ENCODE results near the gene MATCAP1.
A peak's percentile ranks its signal among the peaks of the same experiment; 100 is the strongest.

MATCAP1 gene

DNA sequence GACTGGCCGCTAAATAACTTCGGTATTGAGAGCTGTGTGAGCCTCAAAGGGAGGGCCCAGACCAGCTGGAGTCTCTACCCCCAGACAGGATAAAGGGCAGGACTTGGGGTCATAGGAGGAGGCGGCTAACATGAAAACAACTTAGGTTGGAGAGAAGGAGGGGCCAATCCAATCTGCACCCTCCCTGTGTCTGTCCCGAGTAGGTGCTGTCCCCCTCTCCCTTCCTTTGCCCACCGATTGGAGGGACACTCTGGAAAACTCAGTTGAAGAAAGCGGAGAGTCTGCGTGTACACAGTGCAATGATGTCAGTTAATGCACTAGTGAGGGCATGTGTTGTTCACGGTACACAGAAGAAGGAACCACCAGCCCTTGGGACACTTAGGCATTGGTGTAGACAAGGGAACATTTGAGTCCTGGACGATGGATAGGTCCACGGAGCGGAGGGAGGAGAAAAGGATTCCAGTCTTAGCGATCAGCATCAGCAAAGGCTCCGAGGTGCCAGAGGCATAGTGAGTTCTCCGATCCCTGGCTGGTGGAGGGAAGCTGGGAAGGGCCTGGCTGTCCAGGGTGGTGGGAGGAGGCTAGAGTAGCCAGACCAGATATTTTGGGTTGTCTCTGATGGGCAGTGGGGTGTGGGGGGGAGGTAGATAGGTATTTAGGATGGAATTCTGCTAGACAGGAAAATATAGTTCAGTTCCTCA lies 12.7 kb downstream of the MATCAP1 start:
- no peak for DNase-seq (ENCODE audit: low spot score)

DNA sequence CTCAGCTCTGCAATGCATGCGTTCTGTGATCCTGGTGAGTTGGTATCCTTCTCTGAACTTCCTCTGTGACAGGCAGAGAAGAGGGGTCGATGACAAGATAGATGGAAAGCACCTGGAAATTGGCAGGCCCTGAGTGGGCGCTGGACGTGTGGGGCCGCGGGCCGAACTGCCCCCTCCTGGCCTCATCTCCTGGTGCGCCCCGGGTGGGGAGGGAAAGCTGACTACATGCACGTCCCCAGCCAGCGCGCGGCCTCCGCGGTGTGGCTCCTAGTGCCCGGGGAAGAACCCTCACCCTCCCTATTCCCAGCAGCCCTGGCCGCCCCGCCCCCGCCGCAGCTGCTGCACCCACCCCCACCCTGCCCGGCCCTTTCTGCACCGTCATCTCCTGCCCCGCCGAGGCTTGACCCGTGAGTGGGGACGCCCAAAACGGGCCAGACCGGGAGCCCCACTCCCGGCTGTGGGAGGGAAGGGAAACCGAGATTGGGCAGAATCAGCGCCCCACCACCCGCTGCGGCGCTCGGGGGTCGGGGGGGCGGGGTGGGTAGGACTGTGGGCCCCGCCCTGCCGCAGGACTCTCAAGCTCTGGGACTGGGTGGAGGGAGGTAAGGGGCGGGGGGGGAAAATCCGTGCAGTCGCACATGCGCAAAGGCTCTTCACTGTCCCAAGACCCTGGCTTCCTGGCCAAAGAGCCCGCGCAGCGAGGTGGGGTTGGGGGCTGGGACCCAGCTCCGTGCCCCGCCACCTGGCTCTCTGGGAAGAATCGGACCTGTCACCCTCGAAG lies 13.4 kb downstream of the MATCAP1 start, which contains the start of gene NOL3:
Gene NOL3, plus strand, starts transcription at position 371 of the 781 bp plus-strand sequence.
- DNase-seq (ENCODE audit: low spot score): peak; percentile 95

DNA sequence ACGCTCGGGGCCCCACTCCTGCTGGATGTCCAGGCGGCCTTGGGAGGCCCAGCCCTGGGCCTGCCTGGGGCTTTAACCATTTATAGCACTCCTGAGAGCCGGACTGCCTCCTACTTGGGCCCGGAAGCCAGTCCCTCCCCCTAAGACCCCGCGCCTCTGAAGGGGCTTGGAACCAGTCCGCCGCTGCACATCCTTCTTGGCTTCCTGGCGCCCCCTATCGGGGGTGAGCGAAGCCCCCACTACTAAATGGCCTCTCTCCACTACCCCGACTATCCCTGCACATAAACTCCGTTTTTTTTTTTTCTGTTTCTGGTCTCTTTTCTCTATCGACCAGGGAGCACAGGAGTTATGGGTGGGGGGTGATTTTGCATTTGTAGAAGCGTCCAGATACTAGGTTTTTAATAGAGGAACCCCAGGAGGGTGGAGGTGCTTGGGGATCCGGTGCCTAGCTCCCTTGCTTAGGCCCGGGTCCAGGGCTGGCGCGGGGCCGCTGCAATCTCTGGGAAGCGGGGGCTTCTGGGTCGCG lies 14.1 kb downstream of the MATCAP1 start:
- peak; percentile 67 for DNase-seq (ENCODE audit: low spot score)

DNA sequence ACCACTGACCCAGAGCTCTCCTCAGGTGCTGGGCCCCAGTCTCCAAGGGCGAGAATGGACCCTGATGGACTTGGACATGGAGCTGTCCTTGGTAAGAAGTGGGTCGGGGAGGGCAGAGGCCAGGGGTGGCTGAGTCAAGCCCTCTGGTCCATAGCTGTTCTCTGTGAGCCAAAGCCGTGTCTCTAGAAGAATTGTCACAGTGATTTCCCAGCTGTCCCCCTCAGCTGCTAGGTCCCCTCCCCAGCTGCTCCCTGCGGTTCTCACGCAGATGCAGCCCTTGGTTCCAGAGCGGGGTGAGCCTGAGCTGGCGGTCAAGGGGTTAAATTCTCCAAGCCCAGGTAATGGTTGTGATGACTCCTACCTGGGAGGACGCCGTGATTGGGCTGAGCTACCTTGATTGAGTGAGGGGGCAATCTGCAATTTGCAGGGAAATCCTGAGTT lies 14.7 kb downstream of the MATCAP1 start:
- no peak for DNase-seq (ENCODE audit: low spot score)

DNA sequence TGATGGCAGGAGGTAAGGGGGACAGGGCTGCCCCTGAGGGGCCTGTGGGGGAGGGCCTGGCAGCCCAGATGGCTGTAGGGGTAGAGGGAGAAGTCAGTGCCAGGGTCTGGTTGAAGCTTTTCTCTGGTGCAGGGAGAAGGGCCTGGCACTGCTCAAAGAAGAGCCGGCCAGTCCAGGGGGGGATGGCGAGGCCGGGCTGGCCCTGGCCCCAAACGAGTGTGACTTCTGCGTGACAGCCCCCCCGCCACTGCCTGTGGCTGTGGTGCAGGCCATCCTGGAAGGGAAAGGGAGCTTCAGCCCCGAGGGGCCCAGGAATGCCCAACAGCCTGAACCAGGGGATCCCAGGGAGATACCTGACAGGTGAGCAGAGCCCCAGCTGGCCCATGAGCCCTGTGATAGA lies 16.2 kb downstream of the MATCAP1 start:
- DNase-seq (ENCODE audit: low spot score): no peak

DNA sequence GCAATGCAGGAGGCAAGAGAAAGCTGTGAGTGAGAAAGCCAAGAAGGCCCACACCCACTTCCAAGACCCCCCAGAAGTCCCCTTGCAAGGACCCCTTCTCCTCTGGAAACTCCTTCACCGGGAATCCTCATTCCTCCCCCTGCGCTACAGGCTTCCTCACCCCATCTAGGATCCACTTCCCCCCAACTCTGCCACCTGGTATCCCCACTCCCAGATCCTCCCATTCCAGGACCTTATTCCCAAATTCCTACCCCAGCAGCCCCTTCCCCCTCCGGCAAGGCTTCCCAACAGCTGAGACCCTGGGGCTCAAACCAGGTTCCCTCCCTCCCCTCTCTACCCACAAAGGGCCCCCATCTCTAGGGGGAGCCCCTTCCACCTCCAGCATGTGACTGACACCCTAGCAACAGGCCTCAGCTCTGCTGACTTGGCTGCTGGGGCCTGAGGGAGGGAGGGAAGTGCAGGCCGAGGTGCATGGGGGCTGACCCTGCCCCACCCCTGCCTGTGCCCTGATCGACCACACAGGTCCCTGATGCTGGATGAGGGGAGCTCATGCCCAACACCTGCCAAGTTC lies 17.1 kb downstream of the MATCAP1 start:
- no peak for DNase-seq (ENCODE audit: low spot score)

DNA sequence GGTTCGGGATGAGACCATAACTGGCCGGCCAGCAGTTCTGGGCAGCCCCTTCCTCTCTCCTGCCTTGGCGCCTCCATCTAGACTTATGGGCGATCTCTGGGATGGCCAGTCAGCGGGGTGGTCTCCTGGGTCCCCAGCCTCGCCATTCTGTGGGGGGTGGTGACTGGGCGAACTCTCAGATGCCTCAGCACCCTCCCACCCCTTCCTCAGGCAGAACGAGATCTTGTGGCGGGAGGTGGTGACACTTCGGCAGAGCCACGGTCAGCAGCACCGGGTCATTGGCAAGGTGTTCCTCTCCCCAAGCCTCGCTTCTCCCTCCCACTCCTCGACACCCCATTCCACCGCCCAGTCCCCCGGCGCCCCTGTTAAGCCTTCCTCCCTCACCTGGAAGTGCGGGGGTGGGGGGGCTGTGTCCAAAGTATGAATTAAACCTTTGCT lies 17.6 kb downstream of the MATCAP1 start:
- DNase-seq (ENCODE audit: low spot score): no peak

DNA sequence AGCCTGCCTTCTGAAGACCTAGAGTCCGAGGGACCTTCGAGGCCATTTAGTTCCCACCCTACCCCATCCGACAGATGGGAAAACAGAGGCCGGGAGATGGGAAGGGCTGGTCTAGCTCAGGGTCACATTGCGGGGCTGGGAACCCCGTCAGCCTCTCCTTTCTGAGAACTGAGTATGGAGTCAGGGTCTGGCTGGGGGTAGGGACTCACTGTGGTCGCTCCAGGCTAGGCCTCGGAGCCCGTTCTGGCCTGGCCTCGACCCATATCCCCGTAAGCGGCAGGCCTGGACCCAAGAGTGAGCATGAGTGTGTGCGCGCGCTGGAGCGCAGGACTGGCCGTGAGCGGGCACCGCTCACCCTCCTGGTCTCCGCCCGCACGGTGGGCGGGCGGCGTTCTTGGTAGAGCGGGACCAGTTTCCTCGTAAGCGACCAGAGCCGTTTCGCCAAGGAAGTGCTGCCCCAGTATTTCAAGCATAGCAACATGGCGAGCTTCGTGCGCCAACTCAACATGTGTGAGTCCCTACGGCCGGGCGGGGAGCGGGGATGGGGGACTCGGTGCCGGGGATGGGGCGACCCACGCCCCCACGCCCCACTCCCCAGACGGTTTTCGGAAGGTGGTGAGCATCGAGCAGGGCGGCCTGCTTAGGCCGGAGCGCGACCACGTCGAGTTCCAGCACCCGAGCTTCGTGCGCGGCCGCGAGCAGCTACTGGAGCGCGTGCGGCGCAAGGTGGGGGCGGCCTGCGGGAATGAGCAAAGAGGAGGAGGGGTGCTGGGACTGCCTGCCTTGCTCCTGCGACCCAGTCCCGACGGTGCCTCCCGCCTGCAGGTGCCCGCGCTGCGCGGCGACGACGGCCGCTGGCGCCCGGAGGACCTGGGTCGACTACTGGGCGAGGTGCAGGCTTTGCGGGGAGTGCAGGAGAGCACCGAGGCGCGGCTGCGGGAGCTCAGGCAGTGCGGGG lies 18.4 kb downstream of the MATCAP1 start:
- no peak for DNase-seq (ENCODE audit: low spot score)

DNA sequence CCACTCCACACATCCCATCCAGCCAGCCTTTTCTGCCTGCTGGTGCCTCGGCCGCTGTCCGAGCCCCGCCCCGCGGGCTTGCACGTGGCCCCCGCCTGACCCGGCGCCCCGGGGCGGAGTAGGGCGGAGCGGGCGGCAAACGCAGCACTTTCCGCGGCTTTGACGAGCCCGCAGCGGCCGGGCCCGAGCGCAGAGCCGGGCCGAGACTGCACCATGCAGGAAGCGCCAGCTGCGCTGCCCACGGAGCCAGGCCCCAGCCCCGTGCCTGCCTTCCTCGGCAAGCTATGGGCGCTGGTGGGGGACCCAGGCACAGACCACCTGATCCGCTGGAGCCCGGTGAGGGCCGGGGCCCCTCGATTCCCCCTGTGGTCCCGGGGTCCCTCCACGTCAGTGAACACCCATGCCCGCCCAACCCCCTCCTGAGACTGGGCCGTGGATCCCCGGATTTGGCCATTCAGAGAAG lies 19.1 kb downstream of the MATCAP1 start, which contains the start of gene HSF4:
Gene HSF4, plus strand, starts transcription at position 147 of the 463 bp plus-strand sequence. Its CDS starts 67 bp downstream, at position 214.
- DNase-seq (ENCODE audit: low spot score): no peak

DNA sequence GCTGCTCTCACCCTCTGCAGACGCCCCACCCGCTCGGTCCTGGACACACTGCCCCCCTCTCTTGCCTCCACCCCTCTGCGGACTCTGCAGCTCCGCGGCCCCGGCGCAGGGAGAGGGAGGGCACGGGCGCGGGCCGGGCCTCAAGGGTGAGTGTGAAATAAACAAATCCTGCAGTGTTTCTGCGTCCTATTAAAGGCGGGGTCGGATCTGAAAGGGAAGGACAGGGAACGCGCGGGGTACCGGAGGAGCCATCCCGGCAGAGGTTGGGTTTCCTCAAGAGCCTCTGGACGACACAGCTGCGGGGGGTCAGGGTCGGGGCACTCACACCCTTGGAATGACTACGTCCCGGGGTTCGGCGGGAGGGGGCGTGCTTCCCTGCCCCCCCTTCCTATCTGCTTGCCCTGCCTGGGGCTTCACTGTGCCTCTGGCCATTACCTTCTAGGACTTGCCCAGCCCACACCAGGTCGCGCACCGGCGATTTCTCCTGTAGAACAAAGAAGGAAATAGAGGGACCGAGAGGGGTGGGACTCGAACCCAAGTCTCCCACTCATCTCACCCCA lies 19.7 kb downstream of the MATCAP1 start:
- no peak for DNase-seq (ENCODE audit: low spot score)

DNA sequence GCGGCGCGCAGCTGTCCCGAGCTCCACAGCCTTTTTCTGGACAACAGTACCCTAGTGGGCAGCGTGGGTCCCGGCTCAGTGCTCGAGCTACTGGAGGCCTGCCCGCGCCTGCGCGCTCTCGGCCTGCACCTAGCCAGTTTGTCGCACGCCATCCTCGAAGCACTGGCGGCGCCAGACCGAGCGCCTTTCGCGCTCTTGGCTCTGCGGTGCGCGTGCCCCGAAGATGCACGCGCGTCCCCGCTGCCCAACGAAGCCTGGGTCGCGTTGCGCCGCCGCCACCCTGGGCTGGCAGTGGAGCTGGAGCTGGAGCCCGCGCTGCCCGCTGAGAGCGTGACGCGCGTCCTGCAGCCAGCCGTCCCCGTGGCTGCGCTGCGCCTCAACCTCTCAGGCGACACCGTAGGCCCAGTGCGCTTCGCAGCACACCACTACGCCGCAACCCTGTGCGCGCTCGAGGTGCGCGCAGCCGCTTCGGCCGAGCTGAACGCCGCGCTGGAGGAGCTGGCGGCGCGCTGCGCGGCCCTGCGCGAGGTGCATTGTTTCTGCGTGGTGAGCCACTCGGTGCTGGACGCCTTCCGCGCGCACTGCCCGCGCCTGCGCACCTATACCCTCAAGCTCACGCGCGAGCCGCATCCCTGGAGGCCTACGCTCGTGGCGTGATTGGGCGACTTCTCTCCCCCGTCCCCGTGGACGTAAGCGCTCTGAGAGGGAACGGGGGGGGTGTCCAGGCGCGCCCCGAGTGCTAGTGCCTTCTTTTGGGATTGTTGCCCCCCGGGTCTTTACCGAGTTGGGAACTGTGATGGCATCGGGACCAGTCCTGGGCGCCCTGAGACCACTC lies 20.4 kb downstream of the MATCAP1 start:
- DNase-seq (ENCODE audit: low spot score): no peak

DNA sequence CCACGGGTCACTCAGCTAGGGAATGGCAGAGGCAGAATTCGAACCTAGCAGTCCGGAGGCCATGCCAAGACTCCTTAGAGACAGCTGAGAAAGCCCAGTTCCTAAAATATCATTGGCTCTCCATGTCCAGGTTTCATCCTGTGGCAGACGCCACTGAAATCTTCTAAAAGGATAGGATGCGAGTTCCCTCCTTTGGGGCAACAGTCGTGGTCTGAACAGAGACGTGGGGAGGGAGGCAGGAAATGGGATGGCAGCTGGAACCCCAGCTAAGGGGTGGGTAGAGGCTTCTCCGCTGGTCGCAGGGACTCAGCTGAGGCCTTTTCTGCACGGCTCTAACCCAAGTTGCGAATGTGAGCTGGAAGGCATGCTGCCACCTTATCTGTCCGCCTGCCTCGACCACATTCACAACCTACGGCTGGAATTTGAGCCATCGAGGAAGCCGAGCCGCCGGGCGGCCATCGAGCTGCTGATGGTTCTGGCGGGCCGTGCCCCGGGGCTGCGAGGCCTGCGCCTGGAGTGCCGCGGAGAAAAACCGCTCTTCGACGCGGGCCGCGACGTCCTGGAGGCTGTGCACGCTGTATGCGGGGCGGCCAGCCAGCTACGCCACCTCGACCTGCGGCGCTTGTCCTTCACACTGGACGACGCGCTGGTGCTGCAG lies 21.1 kb downstream of the MATCAP1 start:
- no peak for DNase-seq (ENCODE audit: low spot score)

DNA sequence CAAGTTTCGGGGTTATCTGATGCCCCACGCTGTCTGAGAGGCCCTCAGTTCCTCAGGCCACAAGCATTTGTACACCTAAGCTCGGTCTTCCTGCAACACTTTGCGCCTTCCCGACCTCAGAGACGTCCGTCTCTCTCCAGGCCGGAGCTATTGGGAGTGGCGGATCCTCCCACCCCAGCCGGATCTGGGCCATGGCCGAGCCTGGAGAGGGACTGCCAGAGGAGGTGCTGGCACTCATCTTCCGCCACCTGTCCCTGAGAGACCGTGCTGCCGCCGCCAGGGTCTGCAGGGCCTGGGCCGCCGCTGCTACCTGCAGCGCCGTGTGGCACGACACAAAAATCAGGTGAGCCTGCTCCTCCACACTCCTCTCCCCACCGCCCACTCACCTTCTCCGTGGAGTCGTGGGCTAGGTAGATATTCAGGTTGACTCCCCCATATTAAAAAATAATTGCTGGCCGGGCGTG lies 22.1 kb downstream of the MATCAP1 start:
- no peak for DNase-seq (ENCODE audit: low spot score)

DNA sequence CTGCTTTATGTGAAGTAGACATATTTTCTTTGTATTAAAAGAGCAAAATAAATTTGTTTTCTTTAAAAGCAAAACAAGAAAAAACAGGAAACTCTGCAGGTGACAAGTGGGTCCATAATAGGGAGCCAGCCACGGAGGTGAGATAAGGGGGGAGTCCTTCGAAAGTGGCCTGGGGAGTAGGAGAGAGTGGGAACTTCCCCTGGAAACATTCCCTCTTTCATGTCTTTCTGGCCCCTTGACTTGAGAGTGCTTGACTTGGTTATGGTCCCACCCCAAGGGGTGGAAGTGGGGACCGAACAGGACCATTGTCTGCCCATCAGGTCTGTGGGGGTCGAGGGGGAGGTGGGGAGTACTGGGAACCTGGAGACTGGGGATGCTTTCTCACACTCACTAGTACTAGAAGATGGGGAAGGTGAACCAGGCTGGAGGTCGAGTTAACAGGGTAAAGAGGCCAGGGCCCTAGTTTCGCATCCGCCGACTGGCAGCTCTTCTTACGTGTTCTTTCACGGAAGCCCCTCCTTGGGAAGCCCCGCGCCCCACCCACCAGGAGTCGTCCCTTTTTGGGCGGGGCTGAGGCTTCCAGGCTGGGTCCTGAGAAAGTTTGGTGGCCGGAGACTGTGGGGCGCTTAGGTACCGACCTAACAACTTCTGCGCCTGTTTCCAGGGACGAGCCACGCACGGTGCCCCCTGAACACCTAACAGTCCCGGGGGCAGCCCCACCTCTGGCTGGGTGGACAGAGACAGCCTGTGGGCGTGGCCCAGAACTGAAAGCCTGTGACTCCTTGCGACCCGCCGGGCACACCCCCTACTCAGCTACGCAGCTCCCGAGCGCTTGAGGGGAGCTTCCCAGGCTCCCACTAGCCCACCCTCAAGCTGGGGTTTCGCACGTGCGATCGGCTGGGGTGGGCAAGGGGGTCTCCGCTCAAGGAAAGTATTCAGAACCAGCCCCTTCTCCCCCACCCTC lies 24.8 kb downstream of the MATCAP1 start:
- no peak for DNase-seq (ENCODE audit: low spot score)

DNA sequence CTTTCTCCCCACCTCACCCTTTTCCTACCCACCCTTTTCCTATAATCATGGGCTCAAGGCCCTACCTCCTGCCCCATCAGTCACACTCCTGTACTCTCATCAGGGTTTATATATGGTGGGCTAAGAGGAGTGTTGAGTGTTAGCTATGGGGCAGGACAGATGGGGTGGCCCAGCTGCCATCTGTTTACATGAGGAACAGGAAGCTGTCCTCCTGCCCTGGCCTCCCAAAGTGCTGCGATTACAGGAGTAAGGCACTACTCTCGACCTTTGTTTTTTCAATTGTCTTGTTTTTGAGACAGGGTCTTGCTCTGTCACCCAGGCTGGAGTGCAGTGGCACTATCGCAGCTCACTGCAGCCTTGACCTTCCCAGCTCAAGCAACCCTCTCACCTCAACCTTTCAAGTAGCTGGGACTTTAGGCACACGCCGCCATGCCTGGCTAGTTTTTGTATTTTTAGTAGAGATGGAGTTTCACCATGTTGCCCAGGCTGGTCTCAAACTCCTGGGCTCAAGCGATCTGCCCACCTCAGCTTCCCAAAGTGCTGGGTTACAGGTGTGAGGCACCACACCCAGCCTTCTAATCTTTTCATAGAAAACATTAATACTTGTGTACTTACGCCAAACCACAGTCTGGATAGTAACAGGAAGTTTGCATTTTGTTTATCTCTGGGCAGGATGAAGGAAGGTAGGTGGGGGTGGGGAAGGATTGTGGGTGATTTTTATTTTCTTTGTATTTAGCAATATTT lies 25.7 kb downstream of the MATCAP1 start:
- DNase-seq (ENCODE audit: low spot score): no peak

DNA sequence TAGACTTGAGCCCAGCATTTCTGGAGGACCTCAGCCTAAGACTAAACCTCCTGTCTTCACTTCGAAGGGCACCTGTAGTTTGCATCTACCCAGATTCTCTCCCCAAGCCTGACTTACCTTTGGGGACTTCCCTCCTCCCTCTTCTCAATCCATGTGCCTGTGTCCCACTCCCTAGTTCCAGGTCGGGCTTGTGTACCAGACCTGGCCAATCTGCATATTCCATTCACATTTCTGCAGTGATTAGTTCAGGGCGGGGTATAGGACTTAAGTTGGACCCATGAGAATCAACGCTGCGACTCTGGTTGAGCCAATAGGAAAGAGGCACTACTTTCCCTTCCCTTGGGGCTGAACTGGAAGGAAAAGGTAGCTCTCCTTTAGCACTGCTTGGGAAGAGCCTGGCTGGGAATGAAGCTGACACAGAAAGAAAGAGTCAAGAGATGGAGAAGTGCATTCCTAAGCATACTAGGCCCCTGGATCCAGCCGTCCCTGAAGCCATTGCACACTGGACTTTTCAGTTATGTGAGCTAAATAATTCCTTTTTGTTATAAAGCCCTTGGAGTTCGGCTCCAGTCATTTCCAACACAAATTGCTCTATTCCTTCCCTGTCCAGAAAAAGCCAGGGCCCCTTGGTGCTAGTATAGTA lies 26.5 kb downstream of the MATCAP1 start:
- DNase-seq (ENCODE audit: low spot score): no peak
